Activated CD4-positive, alpha-beta memory T cell treated with anti-CD3 and anti-CD28 coated beads for 36 hours (primary cell): ENCODE measurements around the gene MAP3K19. TPM values are rescaled to one million over a fixed set of nuclear protein-coding genes. Genes with fewer than 3 reads are reported as not detected.
"Not testable (repeated sequence)": the region's sequence is repeated elsewhere in the genome, so short reads cannot be mapped to it uniquely, and the experiment has no call there.

Experiments
- CTCF ChIA-PET: fragments of 350-600 bp; sonication (Branson Sonifier 250); formaldehyde crosslinking; loops from one replicate; lab custom pipeline; 2021; ENCODE audit warnings: antibody characterized with exemption, inconsistent platforms; lab: Charles Lee
- POLR2A ChIA-PET: fragments of 350-600 bp; sonication (Branson Sonifier 250); formaldehyde crosslinking; loops from one replicate; lab custom pipeline; 2021; ENCODE audit warnings: antibody characterized with exemption; lab: Charles Lee
- DNase-seq: peaks from one replicate; pipeline ENCODE4 v3.0.0-alpha.2; 2020
- H3K27ac Mint-ChIP-seq: one replicate; pipeline ENCODE4 v1.8.0; 2021; ENCODE audit warnings: mixed read lengths
- H3K27me3 Mint-ChIP-seq: one replicate; pipeline ENCODE4 v1.8.0; 2021; ENCODE audit warnings: mixed read lengths
- H3K36me3 Mint-ChIP-seq: one replicate; pipeline ENCODE4 v1.8.0; 2021; ENCODE audit warnings: mixed read lengths
- H3K4me1 Mint-ChIP-seq: one replicate; pipeline ENCODE4 v1.8.0; 2021; ENCODE audit warnings: low read depth, mixed read lengths
- H3K4me3 Mint-ChIP-seq: one replicate; pipeline ENCODE4 v1.8.0; 2021; ENCODE audit warnings: mild to moderate bottlenecking, mixed read lengths
- H3K9me3 Mint-ChIP-seq: one replicate; pipeline ENCODE4 v1.8.0; 2021; ENCODE audit warnings: mixed read lengths
- intact Hi-C: fragments of 100-400 bp; cut with micrococcal nuclease; formaldehyde crosslinking; loops from one replicate; pipeline ENCODE4 v1.15.1; 2023
- total RNA-seq, 2 experiments: library from RNA; stranded (reverse); gene quantifications; one replicate each; pipeline ENCODE4 v1.2.3, GENCODE V29; 2021

MAP3K19 gene
- total RNA-seq, 2 experiments from 2014 or later: not detected

DNA sequence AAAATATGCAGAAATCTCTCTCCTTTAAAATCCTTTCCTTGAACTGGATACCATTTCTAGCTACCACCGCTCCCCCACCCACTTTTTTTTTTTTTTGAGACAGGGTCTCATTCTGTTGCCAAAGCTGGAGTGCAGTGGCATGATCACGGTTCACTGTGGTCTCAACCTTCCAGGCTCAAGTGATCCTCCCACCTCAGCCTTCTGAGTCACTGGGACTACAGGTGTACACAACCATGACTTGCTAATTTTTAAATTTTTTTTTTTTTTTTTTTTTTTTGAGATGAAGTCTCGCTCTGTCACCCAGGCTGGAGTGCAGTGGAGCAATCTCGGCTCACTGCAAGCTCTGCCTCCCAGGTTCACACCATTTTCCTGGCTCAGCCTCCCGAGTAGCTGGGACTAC lies 70.1 kb downstream of the MAP3K19 start:
- DNase-seq, POLR2A ChIA-PET, H3K27ac Mint-ChIP-seq, H3K4me1 Mint-ChIP-seq, intact Hi-C loops, H3K36me3 Mint-ChIP-seq, CTCF ChIA-PET, H3K27me3 Mint-ChIP-seq, H3K4me3 Mint-ChIP-seq: not testable (repeated sequence)
- H3K9me3 Mint-ChIP-seq: peaks cover 23% of the 10 kb centered on the region

DNA sequence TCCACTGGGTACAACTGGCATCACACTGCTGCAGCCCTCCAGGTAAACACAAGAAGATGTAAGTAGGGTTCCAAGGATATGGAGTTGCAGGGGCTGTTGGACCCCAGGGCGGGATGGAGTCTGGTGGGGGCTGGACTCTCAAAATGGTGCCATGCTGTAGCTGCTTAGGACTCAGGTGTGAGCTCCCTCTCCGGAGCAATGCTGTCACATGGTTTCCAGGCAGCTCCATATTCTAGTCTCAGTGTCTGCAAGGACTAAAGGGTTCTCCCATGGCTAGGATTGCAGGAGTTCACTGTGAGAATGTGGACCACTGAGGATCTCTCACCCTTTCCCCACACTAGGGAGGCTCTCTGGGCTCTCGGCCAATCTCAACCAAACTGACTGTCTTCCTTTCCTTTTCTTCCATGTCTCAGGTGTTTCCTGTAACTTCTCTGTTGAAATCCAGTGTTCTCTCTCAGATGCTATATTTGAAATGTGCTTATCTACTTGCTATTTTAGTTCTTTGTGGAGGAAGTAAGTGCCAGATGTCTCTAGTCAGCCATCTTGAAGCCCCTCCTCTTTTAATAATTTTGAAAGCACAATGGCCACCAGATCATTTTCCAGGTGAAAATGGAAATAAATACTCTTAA lies 71.1 kb downstream of the MAP3K19 start:
- ChIA-PET CTCF (no interaction called here), POLR2A (no interaction called here)
- intact Hi-C loops: no loop called here
- no peak for DNase-seq
- Mint-ChIP-seq H3K27me3 (peaks cover 4% of the 10 kb centered on the region), H3K9me3 (peaks cover 27% of the 10 kb centered on the region), H3K27ac (no peak overlapping the region), H3K4me3 (no peak overlapping the region), H3K4me1 (peaks cover 7% of the 10 kb centered on the region), H3K36me3 (peaks cover 11% of the 10 kb centered on the region)

DNA sequence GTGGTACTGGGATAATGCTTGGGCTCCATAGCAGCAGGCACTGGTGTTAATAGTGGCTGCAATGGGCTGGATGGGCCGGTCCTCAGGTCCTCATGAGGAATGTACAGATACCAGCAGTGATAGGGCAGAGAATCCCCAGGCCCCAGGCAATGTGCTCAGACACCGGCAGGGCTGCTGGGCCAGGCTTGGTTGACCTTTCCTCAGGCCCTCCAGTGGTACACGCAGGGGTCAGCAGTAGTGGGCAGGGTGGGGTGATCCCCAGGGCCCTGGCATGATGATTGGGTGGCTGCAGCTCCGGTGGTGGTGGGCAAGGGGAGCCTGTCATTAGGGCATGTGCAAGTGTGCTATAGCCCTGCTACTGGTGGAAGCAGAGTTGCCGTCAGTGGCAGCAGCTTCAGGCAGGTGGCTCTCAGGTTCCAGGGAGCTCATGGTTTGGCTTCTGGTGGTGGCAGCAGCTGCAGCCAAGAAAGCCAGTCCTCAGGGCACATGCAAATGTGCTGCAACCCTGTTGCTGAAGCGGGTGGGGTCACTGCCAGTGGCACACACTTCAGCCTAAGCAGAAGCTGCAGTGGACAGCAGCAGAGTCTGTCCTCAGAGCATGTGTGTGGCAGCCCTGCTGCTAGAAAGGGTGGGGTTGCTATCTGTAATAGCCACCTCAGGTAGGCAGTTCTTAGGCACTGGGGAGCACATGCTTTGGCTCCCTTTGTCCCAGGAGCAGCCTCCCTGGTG lies 71.8 kb downstream of the MAP3K19 start:
- peaks cover 2% of the 10 kb centered on the region for H3K27me3 Mint-ChIP-seq
- CTCF ChIA-PET: no interaction called here
- POLR2A ChIA-PET: no interaction called here
- H3K4me3 Mint-ChIP-seq: no peak overlapping the region
- H3K36me3 Mint-ChIP-seq: peaks cover 11% of the 10 kb centered on the region
- H3K27ac Mint-ChIP-seq: no peak overlapping the region
- DNase-seq: no peak
- peaks cover 33% of the 10 kb centered on the region for H3K9me3 Mint-ChIP-seq
- intact Hi-C loops: no loop called here
- H3K4me1 Mint-ChIP-seq: peaks cover 7% of the 10 kb centered on the region

DNA sequence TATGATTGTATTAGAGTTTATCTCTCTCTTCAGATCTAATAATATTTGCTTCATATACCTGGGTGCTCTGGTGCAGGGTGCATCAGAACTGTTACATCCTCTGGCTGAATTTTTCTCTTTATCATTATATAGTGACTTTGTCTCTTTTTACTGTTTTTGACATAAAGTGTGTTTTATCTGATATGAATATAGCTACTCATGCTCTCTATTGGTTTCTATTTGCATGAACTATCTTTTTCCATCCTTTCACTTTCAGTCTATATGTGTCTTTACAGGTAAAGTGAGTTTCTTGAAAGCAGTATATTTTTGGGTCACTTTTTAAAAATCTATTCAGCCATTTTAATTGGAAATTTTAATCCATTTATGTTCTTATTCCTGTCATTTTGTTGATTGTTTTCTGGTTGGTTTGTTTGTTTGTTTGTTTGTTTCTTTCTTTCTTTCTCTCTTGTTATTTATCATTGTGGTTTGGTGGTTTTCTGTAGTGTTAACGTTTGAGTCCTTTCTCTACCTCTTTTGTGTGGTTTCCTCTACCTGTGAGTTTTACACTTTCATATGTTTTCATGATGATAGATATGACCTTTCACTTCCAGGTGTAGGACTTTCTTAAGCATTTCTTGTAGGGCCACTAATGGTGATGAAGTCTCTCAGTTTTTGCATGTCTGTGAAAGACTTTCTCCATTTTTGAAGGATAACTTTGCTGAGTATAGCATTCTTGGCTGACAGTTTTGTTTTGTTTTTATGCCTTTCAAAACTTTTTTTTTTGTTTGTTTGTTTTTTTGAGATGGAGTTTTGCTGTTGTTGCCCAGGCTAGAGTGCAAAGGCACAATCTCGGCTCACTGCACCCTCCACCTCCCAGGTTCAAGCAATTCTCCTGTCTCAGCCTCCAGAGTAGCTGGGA lies 73.8 kb downstream of the MAP3K19 start:
- intact Hi-C loops: loop anchor here (1.0 kb wide), 1 partner anchor 55 kb away; the partner anchor contains the start of gene CCNT2
- POLR2A ChIA-PET: no interaction called here
- CTCF ChIA-PET: no interaction called here

DNA sequence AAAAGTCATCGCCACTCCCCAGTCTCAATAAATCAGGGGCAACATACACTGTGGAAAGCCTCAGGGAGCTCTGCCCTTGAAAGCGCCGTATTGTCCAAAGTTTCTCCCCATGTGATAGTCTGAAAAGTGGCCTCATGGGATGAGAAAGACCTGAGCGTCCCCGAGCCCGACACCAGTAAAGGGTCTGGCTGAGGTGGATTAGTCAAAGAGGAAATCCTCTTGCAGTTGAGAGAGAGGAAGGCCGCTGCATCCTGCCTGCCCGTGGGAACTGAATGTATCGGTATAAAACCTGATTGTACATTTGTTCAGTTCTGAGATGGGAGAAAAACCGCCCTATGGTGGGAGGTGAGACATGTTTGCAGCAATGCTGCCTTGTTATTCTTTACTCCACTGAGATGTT lies 80.1 kb downstream of the MAP3K19 start:
- CTCF ChIA-PET, POLR2A ChIA-PET, H3K4me3 Mint-ChIP-seq, H3K36me3 Mint-ChIP-seq, H3K27me3 Mint-ChIP-seq, H3K4me1 Mint-ChIP-seq, DNase-seq, intact Hi-C loops, H3K27ac Mint-ChIP-seq: not testable (repeated sequence)
- peaks cover 21% of the 10 kb centered on the region for H3K9me3 Mint-ChIP-seq

More for the DNA sequence above, 73.8 kb downstream of the MAP3K19 start:
- Mint-ChIP-seq H3K27ac (no peak overlapping the region), H3K27me3 (no peaks in the 10 kb centered on the region), H3K4me1 (peaks cover 7% of the 10 kb centered on the region), H3K36me3 (peaks cover 11% of the 10 kb centered on the region), H3K9me3 (peaks cover 43% of the 10 kb centered on the region), H3K4me3 (no peak overlapping the region)
- no peak for DNase-seq

DNA sequence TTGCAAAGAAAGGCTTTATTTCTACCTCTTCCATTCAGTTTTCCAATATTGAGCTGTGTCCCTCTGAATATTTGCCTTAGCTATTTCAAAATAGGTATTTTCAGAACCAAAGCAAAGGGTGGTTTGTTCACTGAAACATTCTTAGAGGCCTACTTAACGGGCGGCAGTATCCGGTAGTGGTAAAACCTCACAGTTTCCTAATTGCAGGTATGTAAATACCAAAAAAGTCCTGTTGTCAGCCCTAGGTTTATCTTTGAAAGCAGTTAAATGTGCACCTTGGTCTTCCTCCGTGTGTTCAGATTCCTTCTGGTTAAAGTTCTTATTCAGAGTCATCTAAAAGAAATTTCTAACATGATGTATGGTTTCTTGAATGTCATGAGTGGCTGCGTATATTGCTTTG lies 89.8 kb downstream of the MAP3K19 start:
- Mint-ChIP-seq H3K27me3 (no peaks in the 10 kb centered on the region), H3K36me3 (peaks cover 29% of the 10 kb centered on the region), H3K4me1 (peaks cover 11% of the 10 kb centered on the region), H3K9me3 (no peaks in the 10 kb centered on the region), H3K27ac (no peak overlapping the region), H3K4me3 (no peak overlapping the region)
- intact Hi-C loops: no loop called here
- ChIA-PET POLR2A (no interaction called here), CTCF (no interaction called here)
- no peak for DNase-seq

DNA sequence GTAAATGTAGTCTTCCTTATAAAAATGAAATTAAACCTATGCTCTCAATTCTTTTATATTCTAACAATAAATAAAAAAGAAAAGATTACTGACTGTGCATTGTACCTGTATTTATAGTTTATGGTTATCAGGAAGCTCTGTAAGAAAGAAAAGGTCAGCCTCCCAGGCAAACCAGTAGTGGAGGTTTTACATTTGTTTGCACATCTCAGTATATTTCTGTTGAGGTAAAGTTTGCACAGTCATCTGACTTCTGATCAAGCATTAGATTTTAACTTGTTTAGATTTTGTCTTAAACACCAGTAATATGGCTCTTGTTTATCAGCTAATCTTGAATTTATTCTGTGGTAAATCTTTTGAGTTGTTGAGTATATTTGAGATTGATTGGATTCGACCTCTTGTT lies 91.5 kb downstream of the MAP3K19 start:
- Mint-ChIP-seq H3K27ac (no peak overlapping the region), H3K4me3 (no peak overlapping the region), H3K27me3 (no peaks in the 10 kb centered on the region), H3K9me3 (no peaks in the 10 kb centered on the region), H3K36me3 (peaks cover 36% of the 10 kb centered on the region), H3K4me1 (peaks cover 11% of the 10 kb centered on the region)
- ChIA-PET CTCF (no interaction called here), POLR2A (no interaction called here)
- DNase-seq: no peak
- intact Hi-C loops: no loop called here

DNA sequence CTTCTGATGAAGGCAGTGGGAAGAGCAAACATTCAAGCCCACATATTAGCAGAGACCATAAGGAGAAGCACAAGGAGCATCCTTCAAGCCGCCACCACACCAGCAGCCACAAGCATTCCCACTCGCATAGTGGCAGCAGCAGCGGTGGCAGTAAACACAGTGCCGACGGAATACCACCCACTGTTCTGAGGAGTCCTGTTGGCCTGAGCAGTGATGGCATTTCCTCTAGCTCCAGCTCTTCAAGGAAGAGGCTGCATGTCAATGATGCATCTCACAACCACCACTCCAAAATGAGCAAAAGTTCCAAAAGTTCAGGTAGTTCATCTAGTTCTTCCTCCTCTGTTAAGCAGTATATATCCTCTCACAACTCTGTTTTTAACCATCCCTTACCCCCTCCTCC lies 93.2 kb downstream of the MAP3K19 start:
- Mint-ChIP-seq H3K27me3 (no peaks in the 10 kb centered on the region), H3K36me3 (peaks cover 42% of the 10 kb centered on the region), H3K4me3 (no peak overlapping the region), H3K27ac (no peak overlapping the region), H3K9me3 (no peaks in the 10 kb centered on the region), H3K4me1 (peaks cover 18% of the 10 kb centered on the region)
- ChIA-PET CTCF (no interaction called here), POLR2A (no interaction called here)
- no peak for DNase-seq
- intact Hi-C loops: no loop called here

DNA sequence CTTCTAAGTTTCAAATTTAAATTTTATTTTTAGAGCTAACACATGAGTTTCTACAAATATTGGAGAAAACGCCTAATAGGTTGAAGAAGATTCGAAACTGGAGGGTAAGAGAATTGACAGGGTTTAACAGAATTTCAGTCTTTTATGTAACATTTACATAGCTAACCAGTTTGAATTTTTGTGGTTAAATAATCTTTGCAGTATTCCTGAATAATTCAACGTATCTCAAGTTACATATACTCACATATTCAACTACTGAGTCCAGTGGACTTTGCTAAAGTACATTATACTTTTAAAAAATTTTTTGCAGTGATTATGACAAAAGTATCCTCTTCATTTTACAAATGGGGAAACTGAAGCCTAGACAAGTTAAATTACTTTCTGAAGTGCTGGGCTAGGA lies 94.6 kb downstream of the MAP3K19 start:
- no peak for DNase-seq
- POLR2A ChIA-PET: no interaction called here
- Mint-ChIP-seq H3K27me3 (no peaks in the 10 kb centered on the region), H3K4me3 (no peak overlapping the region), H3K4me1 (peaks cover 15% of the 10 kb centered on the region), H3K36me3 (peaks cover 45% of the 10 kb centered on the region), H3K9me3 (no peaks in the 10 kb centered on the region), H3K27ac (no peak overlapping the region)
- intact Hi-C loops: no loop called here
- CTCF ChIA-PET: no interaction called here

DNA sequence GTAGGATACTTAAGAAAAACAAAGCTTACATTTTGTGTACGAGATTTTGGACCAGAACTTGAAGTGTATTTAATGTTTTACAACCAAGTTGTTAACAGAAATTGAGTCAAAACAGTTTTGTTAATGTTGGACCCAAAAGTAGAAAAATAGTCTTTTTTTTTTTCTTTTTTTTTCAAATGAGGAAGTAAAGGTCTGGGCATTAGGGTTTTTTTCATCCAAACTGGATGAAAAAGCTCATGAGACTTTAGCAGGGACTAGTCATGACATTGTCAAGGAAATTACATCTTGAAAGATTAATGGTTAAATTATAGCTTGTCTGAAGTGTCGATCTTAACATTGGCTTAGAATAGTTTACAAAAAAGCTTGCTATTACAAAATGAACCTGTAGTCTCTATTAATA lies 96.4 kb downstream of the MAP3K19 start:
- no peak for DNase-seq
- no peak overlapping the region for H3K27ac Mint-ChIP-seq
- H3K9me3 Mint-ChIP-seq: no peaks in the 10 kb centered on the region
- ChIA-PET POLR2A (interaction anchor here (0.6 kb wide), 1 partner anchor 798 kb away, joined by 4 read pairs; no protein-coding TSS in a partner anchor), CTCF (interaction anchor here (0.6 to 1.0 kb wide), 3 partner anchors 25 to 391 kb away, joined by 3 to 4 read pairs (median 3); no protein-coding TSS in a partner anchor)
- peaks cover 15% of the 10 kb centered on the region for H3K4me1 Mint-ChIP-seq
- H3K36me3 Mint-ChIP-seq: peaks cover 45% of the 10 kb centered on the region
- intact Hi-C loops: no loop called here
- no peaks in the 10 kb centered on the region for H3K27me3 Mint-ChIP-seq
- no peak overlapping the region for H3K4me3 Mint-ChIP-seq

DNA sequence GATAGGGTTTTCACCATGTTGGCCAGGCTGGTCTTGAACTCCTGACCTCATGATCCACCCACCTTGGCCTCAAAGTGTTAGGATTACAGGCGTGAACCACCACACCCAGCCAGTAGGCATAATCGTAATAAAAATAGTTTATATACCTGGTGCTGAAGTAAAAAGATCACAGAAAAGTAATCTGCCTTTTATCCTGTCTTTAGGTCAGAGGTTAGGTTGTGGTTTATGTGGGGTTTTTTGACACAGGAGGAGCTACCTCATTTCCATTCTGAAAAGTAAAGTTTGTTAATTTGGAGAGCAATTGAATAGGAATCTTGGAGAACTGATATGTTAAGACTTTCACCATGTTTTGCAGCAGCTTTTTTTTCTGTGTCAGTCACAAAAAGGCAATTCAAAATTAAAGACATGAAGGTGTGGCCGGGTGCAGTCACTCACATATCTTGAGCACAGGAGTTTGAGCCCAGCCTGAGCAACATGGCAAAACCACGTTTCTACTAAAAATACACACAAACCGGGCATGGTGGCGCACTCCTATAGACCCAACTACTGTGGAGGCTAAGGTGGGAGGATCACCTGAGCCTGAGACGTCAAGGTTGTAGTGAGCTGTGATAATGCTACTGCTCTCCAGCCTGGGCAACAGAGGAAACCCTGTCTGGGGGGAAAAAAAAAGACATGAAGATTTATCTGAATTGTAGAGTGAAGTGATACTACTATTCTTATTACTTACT lies 97.1 kb downstream of the MAP3K19 start:
- Mint-ChIP-seq H3K4me1 (peaks cover 15% of the 10 kb centered on the region), H3K4me3 (no peak overlapping the region), H3K27ac (peak overlapping the region; percentile 42), H3K27me3 (no peaks in the 10 kb centered on the region), H3K9me3 (no peaks in the 10 kb centered on the region), H3K36me3 (peaks cover 47% of the 10 kb centered on the region)
- intact Hi-C loops: no loop called here
- DNase-seq: no peak
- ChIA-PET CTCF (interaction anchor here (0.6 to 1.0 kb wide), 3 partner anchors 24 to 390 kb away, joined by 3 to 4 read pairs (median 3); no protein-coding TSS in a partner anchor), POLR2A (interaction anchor here (0.6 kb wide), 1 partner anchor 799 kb away, joined by 4 read pairs; no protein-coding TSS in a partner anchor)
